ENCODE data around the gene FBXL7. TPM values are rescaled to one million over a fixed set of nuclear protein-coding genes. Genes with fewer than 3 reads are reported as not detected.

Gene FBXL7
- total RNA-seq, 1 donor from 2014 or later = 21.3 TPM

- no peaks in the 10 kb centered on the region for H3K36me3 Mint-ChIP-seq
Observed at GRCh38 chr5:15977851-15978250, 477.9 kb downstream of the FBXL7 start.

DNA sequence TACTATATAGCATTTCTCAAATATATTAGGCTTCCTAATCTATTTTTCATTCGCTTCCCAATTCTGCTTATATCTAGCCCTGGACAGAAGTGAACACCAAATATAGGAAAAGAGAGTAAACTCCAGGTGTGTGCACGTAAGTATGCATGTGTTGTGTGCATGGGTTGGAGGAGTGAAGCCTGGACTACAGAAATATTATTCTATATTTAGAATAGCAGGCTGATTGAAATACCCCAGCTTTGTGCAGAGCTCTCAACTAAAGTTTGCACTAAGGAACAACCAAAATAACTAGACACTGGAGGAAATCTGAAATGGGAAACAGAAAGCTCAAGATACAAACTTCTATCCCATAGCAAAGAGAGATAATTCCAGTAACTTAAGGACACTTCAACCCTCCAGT is 480.9 kb downstream of the FBXL7 start:
- H3K9me3 Mint-ChIP-seq = no peaks in the 10 kb centered on the region
- no peaks in the 10 kb centered on the region for H3K27me3 Mint-ChIP-seq
- no peak for DNase-seq (ENCODE audit: extremely low spot score, unreplicated experiment)
- H3K36me3 Mint-ChIP-seq = no peaks in the 10 kb centered on the region
- TF ChIP-seq CTCF (conservative IDR thresholded peaks at IDR 0.05) = no peak
- H3K4me3 Mint-ChIP-seq = no peak overlapping the region
- H3K4me1 Mint-ChIP-seq (ENCODE audit: unreplicated experiment) = no peaks in the 10 kb centered on the region
- no peak overlapping the region for H3K27ac Mint-ChIP-seq

More at GRCh38 chr5:15977851-15978250, 477.9 kb downstream of the FBXL7 start:
- TF ChIP-seq CTCF (conservative IDR thresholded peaks at IDR 0.05) = no peak
- H3K27me3 Mint-ChIP-seq = no peaks in the 10 kb centered on the region
- no peaks in the 10 kb centered on the region for H3K4me1 Mint-ChIP-seq (ENCODE audit: unreplicated experiment)
- no peak overlapping the region for H3K4me3 Mint-ChIP-seq
- H3K9me3 Mint-ChIP-seq = peaks cover 4% of the 10 kb centered on the region
- no peak overlapping the region for H3K27ac Mint-ChIP-seq
- no peak for DNase-seq (ENCODE audit: extremely low spot score, unreplicated experiment)

- Mint-ChIP-seq H3K4me1 (ENCODE audit: unreplicated experiment) (no peaks in the 10 kb centered on the region), H3K36me3 (no peaks in the 10 kb centered on the region)
Observed at GRCh38 chr5:15983392-15983791, 483.4 kb downstream of the FBXL7 start.

More at GRCh38 chr5:15983392-15983791, 483.4 kb downstream of the FBXL7 start:
- no peak overlapping the region for H3K27ac Mint-ChIP-seq
- H3K27me3 Mint-ChIP-seq = no peaks in the 10 kb centered on the region
- no peak for TF ChIP-seq CTCF (conservative IDR thresholded peaks at IDR 0.05)
- no peak overlapping the region for H3K4me3 Mint-ChIP-seq
- no peak for DNase-seq (ENCODE audit: extremely low spot score, unreplicated experiment)
- no peaks in the 10 kb centered on the region for H3K9me3 Mint-ChIP-seq

Small RNA genes within 50 kb of the gene (microRNA-seq; reads per million reads assigned to microRNA genes)
- gene MIR887 = 171 reads per million, percentile 67 among the genes with 10 or more reads in this experiment
